NCI-H128 (cell line): Measurements from ENCODE around the gene TIMM8A.
"Not testable (repeated sequence)": the region's sequence is repeated elsewhere in the genome, so short reads cannot be mapped to it uniquely, and the experiment has no call there.

Experiments used
- DNase-seq: peaks from one replicate; lab custom pipeline; 2025; ENCODE audit not compliant: unreplicated experiment; lab: John Stamatoyannopoulos, UW

TIMM8A gene

DNA sequence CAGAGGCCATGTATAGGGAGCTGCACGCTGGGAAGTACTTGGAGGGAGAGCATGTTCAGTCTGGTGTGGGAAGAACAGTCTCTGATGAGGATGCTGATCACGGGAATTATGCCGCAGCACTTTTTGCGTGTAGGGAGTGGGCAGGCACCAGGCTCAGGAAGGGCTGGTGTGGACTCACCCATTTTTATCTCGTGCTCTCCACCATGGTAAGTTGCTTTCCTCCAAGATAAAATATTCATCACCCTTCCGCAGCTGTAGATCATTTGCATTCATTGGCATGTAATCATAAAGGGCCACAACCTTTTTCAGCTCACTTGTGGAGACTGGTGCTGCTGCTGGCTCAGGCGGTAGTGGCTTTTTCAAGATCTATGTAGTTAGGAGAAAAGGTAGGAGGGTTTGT, 11.8 kb upstream of the TIMM8A start:
- no peak for DNase-seq

DNA sequence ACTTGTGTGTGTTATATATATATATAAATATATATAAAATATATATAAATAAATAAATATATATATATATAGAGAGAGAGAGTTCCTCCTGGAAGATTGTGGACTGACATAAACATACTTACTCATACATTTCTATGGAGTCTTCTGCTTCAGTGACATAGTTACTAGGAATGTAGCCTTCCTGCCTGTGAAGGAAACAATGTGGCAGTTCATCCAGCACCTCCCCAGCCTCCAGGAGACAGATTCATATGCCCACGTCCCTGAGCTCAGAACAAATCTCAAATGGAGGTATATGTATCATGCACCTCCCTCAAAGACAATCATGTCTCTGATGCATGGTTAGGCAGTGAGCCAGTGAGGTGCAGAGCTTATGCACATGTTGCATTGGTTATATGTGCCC, 11.4 kb upstream of the TIMM8A start:
- DNase-seq: no peak

DNA sequence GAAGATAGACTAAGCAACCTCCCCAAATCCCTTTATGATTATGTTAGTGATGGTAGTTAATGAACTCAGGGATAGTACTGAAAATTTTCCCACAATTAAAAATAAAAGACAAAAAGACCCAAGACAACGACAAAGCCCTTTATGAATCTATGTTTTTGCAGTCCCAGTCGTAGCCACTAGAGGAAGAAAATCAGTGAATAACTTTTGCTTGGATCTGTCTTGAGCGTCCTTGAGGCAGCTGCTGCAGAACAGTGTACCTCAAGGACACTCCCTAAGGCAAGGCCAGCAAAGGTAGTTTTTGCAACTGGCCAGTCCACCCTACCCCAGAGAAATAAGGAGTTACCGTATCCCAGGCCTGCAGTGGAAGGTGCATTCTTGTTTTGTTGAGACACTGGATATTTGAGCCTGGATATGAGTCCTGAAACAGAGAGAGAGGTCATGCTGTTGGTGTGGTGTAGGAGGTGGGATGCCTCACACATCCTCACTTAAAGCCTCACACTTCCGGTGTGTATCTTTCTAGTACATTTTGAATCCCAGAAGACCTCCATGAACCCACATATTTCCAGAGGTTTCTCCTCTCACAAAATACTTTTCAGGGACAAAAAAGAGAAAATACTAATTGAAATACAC, 8.7 kb upstream of the TIMM8A start:
- DNase-seq: no peak

GRCh38 chrX:101349193-101349562, 636 bp upstream of the TIMM8A start:
- no peak for DNase-seq

GRCh38 chrX:101347859-101348451, 587 bp downstream of the TIMM8A start:
- DNase-seq: no peak

GRCh38 chrX:101337776-101338271, 10.7 kb downstream of the TIMM8A start:
- DNase-seq: no peak

GRCh38 chrX:101334310-101334709, 14.2 kb downstream of the TIMM8A start:
- not testable (repeated sequence) for DNase-seq

DNA sequence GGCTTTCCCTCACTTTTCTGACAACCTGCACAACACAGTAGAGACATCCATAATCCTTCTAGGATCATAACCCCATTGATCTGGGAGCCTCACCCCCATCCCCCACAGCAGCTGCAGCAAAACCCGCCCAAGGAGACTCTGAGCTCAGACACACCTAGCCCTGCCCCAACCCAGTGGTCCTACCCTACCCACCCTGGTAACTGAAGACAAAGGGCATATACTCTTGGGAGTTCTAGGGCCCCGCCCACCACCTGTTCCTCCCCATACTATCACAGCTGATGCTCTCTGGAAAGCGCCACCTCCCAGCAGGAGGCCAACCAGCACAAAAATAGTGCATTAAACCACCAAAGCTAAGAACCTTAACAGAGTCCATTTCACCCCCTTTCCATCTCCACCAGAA, 21.9 kb downstream of the TIMM8A start:
- not testable (repeated sequence) for DNase-seq

- no peak for DNase-seq
Measured at GRCh38 chrX:101303790-101304189, 44.8 kb downstream of the TIMM8A start.
